ENCODE results near the gene PLEKHB2.
A peak's percentile ranks its signal among the peaks of the same experiment; 100 is the strongest.

Gene PLEKHB2

DNA sequence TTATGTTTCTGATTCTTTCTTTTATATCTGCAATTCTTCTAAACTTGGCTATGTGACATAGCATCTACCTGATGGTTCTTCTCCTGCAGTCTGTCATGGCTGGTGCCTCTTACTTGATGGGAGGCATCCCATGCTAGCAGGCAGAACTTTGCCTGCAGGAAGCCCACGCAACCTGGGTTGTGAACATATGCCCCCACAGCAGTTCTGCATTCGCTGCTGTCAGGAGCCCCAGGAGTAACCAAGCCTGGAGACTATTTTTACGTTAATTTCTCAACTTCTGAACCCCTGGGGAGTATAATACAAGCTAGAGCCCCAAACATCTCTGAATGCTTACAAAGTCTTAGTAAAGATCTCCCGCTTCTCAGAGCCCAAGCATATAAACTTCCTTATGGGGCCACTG lies 23.9 kb upstream of the PLEKHB2 start:
- H3K27ac ChIP-seq, result no peak overlapping the region
- TF ChIP-seq, protein P1, sequence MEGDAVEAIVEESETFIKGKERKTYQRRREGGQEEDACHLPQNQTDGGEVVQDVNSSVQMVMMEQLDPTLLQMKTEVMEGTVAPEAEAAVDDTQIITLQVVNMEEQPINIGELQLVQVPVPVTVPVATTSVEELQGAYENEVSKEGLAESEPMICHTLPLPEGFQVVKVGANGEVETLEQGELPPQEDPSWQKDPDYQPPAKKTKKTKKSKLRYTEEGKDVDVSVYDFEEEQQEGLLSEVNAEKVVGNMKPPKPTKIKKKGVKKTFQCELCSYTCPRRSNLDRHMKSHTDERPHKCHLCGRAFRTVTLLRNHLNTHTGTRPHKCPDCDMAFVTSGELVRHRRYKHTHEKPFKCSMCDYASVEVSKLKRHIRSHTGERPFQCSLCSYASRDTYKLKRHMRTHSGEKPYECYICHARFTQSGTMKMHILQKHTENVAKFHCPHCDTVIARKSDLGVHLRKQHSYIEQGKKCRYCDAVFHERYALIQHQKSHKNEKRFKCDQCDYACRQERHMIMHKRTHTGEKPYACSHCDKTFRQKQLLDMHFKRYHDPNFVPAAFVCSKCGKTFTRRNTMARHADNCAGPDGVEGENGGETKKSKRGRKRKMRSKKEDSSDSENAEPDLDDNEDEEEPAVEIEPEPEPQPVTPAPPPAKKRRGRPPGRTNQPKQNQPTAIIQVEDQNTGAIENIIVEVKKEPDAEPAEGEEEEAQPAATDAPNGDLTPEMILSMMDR (conservative IDR thresholded peaks at IDR 0.05), result no peak
- TF ChIP-seq ZFX (IDR thresholded peaks at IDR 0.05), result no peak

DNA sequence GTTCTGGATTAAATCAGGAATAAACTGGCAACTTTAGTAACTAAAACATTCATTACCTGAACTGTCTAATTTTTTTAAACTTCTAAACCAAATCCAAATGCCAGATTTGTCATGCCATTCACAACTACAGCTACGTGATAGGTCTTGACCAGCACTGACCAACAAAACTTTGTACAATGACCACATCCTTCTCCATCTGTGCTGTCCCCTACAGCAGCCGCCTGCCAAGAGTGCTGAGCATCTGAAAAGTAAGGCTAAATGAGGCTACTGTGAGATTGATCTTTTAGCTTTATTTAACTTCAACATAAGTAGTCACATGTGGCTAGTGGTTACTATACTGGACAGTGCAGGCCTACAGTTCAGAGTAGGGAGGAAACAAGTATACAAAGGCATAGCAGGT lies 19.5 kb upstream of the PLEKHB2 start:
- TF ChIP-seq, protein P1 (conservative IDR thresholded peaks at IDR 0.05), result no peak
- no peak for TF ChIP-seq ZFX (IDR thresholded peaks at IDR 0.05)

DNA sequence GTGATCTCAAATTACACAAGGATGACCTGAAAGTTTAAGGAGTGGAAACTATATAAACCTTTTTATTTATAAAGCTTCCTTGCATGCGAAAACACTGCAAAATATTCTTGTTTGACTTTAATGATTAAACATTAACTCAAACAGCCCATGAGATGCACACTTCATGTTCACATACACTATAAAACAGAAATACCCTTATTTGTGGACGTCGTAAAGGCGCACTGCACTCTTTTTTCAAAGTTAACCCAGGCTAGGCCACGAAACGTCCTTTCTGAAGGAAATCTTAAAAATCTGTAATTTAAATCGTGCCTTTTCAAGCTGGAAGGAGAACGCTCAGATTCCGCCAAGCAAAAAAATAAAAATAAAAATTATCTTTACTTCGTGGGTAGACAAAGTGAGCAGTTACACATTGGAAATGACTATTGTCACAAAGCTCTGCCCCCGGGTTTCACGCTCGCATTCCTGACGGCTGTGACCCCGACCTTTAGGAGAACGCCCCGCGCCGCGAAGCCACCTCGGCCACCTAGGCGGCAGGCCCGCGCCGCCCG lies 12.6 kb upstream of the PLEKHB2 start:
- H3K27ac ChIP-seq, result peak overlapping the region; percentile 85
- TF ChIP-seq ZFX (IDR thresholded peaks at IDR 0.05), result no peak
- TF ChIP-seq, protein P1 (conservative IDR thresholded peaks at IDR 0.05), result no peak

More for the DNA sequence above, 19.5 kb upstream of the PLEKHB2 start:
- no peak overlapping the region for H3K27ac ChIP-seq

DNA sequence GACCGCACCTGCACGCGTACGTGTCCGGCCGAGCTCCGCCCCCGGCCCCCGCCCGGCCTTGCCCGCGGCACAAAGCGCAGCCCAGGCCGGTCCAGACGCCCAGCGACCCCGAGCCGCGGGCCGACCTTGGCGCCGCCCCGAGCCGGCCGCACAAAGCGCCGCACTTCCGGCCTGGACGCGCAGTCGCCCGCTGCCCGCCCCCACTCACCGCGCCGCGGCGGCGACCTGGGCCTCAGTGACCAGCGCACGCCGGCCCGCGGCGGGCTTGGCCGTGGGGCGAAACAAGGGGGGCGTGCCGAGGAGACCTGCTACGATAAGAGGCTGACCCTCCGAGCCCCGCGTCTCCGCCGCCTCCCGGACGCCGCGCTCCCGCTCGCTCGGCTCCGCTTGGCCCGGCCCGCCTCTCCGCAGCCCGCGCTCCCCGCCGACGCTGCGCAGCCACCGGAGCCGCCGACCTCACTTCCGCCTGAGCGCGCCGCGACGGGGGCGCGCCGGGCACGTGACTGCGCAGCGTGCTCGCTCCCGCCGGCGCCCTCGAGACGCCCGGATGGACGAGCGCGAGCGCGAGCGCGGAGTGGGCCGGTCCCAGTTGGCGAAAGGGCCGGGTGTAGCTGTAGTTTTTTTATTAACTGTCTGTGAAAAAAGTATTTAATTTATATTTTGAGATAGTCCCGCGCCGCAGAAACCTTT lies 12.0 kb upstream of the PLEKHB2 start, which contains the start of gene FAM168B:
Gene FAM168B (minus strand): TSS at position 455 of the 690 bp plus-strand sequence. CDS start 10,814 bp downstream, outside the sequence.
- TF ChIP-seq, protein P1 (conservative IDR thresholded peaks at IDR 0.05), result no peak
- TF ChIP-seq ZFX (IDR thresholded peaks at IDR 0.05), result peak; percentile 93
- H3K27ac ChIP-seq, result peak within 1 kb of the TSS; percentile 85

DNA sequence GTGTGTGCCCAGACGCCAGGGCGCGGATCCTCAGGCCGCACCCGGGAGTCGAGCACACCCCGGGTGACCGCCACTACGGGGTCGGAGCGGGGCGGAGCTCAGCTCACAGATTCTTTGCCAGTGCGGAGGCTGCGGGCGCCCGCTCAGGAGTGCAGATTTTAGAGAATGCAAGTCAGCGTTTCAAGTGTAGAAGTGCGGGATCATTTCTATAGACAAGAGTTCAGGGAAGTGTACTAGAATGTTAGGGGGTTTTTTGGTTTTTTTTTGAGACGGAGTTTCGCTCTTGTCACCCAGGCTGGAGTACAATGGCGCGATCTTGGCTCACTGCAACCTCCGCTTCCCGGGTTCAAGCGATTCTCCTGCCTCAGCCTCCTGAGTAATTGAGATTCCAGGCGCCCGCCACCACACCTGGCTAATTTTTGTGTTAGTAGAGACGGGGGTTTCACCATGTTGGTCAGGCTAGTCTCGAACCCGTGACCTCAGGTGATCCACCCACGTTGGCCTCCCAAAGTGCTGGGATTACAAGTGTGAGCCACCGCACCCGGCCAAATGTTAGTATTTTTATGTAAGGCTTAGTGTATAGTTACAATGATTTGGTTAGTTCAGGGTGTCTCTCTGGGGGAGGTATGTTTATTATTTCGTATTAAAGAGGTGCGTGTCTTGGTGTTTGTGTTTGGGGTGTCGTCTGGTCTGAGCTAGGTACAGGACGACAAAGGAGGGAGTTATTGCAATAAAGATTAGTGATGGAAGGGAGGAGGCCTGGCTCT lies 11.3 kb upstream of the PLEKHB2 start:
- H3K27ac ChIP-seq, result peak overlapping the region; percentile 85
- TF ChIP-seq ZFX (IDR thresholded peaks at IDR 0.05), result no peak
- TF ChIP-seq, protein P1 (conservative IDR thresholded peaks at IDR 0.05), result no peak

DNA sequence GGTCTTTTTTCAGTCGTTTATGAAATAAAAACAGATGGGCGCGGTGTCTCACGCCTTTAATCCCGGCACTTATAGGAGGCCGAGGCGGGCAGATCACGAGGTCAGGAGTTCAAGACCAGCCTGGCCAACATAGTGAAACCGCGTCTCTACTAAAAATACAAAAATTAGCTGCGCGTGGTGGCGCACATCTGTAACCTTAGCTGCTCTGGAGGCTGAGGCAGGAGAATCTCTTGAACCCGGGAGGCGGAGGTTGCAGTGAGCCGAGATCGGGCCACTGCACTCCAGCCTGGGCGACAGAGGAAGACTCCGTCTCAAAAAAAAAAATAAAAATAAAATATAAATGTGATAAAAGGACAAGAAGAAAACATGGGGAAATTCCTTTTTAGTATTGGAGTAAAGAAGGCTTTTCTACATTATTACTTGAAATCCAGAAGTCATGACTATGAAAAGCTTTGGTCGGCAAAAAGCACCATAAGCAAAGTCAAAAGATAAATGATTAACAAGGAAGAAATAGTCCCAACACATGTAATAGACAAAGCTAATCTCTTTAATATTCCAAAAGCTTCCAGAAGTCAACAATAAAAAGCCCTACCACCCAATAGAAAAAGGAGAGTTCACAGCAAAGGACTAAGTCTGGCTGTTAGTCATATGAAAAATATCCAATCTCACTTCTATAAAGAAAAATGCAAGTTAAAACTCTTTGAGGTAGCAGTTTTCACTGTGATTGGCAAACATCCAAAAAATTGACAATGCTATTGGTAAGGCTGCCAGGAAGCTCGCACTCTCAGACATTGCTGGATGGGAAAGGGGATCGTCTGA lies 10.5 kb upstream of the PLEKHB2 start:
- H3K27ac ChIP-seq, result no peak overlapping the region
- TF ChIP-seq, protein P1 (conservative IDR thresholded peaks at IDR 0.05), result no peak
- TF ChIP-seq ZFX (IDR thresholded peaks at IDR 0.05), result no peak
